GM23338 (cell line): ENCODE data around the gene SLX4IP.

Experiments
- CREB1 ChIP-seq: fragments of 250-450 bp; sonication (Bioruptor Pico); IDR thresholded peaks from 2 replicates; pipeline ENCODE4 v1.5.0; 2020; ENCODE audit warnings: low read depth, mild to moderate bottlenecking, moderate library complexity
- CTCF ChIP-seq, 2 experiments: fragments of 200-600 bp in 1 of 2; sonication (generic) in 1 of 2; conservative IDR thresholded peaks; 2 replicates each; pipeline versions ENCODE4 v1.5.1 to v1.6.1; 2016 to 2017; ENCODE audit warnings: antibody characterized with exemption in 2 of 2, low read depth in 2 of 2, mild to moderate bottlenecking in 2 of 2, moderate library complexity in 1 of 2
- EZH2 ChIP-seq: fragments of 200-600 bp; sonication (generic); IDR thresholded peaks from one replicate; pipeline ENCODE4 v1.8.0; 2017; ENCODE audit warnings: antibody characterized with exemption, mild to moderate bottlenecking, low read depth; ENCODE audit not compliant: unreplicated experiment
- POLR2AphosphoS5 ChIP-seq: IDR thresholded peaks from 2 replicates; pipeline ENCODE4 v1.6.1; 2016; ENCODE audit warnings: antibody characterized with exemption, low read depth
- ZNF114 ChIP-seq: fragments of 250-450 bp; sonication (Bioruptor Pico); IDR thresholded peaks from 2 replicates; pipeline ENCODE4 v1.5.0; 2020; ENCODE audit warnings: mild to moderate bottlenecking, moderate library complexity

GRCh38 chr20:10605547-10606195 lies 170.6 kb downstream of the SLX4IP start:
- TF ChIP-seq CTCF (conservative IDR thresholded peaks at IDR 0.05; ENCODE audit: low read depth in 2 of 2) (no peak), ZNF114 (no peak), CREB1 (CRISPR knock-in tag) (no peak), EZH2 (no peak), POLR2AphosphoS5 (no peak)
